Measurements from ENCODE around the gene OCLN.
A peak's percentile ranks its signal among the peaks of the same experiment; 100 is the strongest.

The OCLN gene

DNA sequence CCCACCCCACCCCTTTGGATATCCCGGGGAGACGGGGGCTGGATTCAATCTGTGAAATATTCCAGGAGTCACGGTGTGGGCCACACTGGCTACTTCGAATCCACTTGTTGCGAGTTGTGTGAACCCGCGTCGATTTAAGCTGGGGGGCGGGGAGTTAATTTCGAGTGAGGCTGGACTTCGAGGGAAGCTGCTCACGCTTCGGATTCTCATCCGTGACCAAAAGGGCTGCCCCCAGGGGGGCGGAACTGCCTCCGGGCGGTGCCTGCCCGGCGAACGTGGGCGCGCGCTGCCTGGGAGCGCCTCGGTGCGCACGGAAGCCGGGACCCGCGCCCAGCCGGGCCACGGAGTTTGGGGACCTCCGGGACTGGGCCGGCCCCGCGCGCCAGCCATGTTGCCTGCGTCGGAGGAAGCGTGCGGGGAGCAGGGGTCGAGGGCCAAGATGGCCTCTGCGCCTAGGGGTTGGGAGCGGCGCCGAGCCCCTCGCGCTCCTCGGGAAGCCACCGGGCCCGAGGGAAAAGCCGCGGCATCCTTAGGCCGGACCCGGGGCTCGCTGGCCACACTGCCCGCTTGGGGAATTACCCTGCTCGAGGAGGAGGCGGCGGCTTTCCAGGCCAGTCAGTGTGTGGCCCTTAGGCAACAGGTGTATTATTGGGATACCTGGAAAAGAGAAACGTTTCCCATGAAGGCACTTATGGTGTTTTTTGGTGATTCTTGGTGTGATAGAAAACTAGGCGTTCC is 975 bp downstream of the OCLN start:
- TF ChIP-seq, protein P1, sequence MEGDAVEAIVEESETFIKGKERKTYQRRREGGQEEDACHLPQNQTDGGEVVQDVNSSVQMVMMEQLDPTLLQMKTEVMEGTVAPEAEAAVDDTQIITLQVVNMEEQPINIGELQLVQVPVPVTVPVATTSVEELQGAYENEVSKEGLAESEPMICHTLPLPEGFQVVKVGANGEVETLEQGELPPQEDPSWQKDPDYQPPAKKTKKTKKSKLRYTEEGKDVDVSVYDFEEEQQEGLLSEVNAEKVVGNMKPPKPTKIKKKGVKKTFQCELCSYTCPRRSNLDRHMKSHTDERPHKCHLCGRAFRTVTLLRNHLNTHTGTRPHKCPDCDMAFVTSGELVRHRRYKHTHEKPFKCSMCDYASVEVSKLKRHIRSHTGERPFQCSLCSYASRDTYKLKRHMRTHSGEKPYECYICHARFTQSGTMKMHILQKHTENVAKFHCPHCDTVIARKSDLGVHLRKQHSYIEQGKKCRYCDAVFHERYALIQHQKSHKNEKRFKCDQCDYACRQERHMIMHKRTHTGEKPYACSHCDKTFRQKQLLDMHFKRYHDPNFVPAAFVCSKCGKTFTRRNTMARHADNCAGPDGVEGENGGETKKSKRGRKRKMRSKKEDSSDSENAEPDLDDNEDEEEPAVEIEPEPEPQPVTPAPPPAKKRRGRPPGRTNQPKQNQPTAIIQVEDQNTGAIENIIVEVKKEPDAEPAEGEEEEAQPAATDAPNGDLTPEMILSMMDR (IDR thresholded peaks at IDR 0.05; ENCODE audit: insufficient read depth, low read depth, low read length, missing control alignments) = no peak
- peak; percentile 58 for DNase-seq (ENCODE audit: low read depth)
- peak overlapping the region; percentile 71 for H3K4me3 ChIP-seq (ENCODE audit: low read length)

DNA sequence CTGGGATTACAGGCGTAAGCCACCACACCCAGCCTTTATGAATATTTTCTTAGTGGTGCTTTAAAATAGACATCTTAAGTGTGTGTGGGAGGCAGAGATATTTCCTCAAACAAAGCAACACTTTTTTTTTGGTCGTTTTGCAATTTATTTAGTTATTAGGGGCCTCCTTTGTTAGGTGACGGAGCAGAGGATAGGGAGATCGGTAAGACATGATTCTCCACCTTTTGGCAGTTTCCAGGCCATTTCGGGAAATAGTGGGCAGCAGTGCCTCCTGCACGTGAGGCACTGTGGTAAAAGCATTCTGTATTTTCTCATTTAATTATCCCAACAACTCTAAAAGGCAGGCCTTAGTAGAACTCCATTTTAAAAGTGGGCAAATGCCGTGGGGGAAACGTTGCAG is 1.9 kb downstream of the OCLN start:
- TF ChIP-seq, protein P1 (IDR thresholded peaks at IDR 0.05; ENCODE audit: insufficient read depth, low read depth, low read length, missing control alignments) = no peak
- DNase-seq (ENCODE audit: low read depth) = no peak
- H3K4me3 ChIP-seq (ENCODE audit: low read length) = no peak overlapping the region

DNA sequence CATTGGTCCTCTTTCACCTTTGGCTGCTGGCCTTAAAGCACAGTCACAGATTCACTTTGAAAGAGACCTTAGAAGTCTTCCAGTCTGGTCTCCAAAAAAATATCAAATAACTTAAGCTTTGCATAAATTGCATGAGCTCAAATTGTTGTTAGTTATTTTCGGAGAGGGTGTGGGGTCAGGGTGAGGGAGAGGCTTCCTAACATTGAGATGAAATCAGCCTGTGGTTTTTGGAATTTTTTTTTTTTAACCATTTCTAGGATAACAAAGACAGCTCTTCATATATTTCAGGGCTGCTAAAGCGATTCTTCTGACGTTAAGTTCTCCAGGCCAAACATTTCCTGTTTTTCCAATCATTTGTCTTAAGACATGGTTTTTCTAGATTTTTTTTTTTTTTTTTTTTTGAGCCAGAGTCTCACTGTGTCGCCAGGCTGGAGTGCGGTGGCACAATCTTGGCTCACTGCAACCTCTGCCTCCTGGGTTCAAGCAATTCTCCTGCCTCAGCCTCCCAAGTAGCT is 4.5 kb downstream of the OCLN start:
- TF ChIP-seq, protein P1 (IDR thresholded peaks at IDR 0.05; ENCODE audit: insufficient read depth, low read depth, low read length, missing control alignments) = no peak
- no peak overlapping the region for H3K4me3 ChIP-seq (ENCODE audit: low read length)
- DNase-seq (ENCODE audit: low read depth) = no peak

DNA sequence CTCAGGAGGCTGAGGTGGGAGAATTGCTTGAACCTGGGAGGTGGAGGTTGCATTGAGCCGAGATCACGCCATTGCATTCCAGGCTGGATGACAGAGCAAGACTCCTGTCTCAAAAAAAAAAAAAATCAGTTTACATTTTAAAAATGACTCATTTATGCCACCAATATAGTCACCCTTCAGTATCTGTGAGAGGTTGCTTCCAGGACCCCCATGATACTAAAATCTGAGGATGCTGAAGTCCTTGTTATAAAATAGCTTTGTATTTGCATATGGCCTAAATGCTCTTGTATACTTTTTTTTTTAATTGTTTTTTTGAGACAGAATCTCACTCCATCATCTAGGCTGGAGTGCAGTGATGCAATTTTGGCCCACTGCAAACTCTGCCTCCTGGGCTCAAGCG is 5.8 kb downstream of the OCLN start:
- TF ChIP-seq, protein P1 (IDR thresholded peaks at IDR 0.05; ENCODE audit: insufficient read depth, low read depth, low read length, missing control alignments) = no peak
- DNase-seq (ENCODE audit: low read depth) = peak; percentile 43
- no peak overlapping the region for H3K4me3 ChIP-seq (ENCODE audit: low read length)

DNA sequence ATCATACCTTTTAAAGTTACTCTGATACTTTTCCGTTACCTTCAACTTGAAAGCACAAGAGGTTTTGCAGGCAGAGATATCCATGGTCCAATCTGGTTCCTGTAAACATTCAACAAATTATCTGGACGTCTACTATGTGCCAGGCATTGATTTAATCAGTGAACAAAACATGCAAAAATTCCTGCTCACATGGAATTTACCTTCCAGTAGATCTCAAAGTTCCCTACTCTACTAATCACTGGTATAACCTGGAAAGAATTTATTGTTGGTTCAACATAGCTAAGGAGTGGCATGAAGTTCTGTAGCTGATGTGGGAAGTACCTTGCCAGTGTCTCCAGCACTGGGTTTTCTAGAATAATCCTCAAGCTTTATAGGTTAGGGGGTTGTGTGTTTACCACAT is 9.8 kb downstream of the OCLN start:
- TF ChIP-seq, protein P1 (IDR thresholded peaks at IDR 0.05; ENCODE audit: insufficient read depth, low read depth, low read length, missing control alignments) = no peak
- no peak overlapping the region for H3K4me3 ChIP-seq (ENCODE audit: low read length)
- DNase-seq (ENCODE audit: low read depth) = no peak

DNA sequence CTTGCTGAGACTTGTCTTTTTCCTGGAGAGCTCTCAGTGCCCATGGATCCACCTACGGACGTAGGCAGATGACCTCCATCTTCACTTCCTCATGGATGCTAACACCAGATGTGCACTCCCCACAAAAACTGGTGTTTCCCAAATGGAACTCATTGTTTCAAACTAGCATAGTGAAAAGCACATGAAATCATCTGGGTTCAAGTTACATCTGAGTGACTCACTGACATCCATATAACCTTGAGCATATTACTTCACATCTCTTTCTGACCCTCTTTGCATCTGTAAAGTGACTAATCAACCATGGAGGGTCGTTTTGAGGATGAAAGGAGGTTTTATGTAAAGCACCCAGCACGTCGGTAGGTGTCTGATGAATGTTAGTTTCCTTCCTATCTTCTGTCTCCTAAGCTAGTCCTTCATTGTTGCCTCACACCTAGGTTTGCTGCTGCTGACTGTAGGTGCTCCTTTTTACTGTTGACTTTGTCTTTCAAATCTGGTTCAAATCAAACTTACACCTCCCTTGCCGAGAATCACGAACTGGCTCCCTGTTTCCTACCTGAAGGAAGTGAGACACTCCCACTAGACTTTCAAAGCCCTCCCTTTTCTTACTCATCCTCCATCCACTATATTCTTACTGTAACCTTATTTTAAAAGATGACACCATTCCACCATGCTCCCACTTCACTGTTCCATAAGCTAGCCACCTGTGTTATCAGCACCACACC is 10.3 kb downstream of the OCLN start:
- no peak overlapping the region for H3K4me3 ChIP-seq (ENCODE audit: low read length)
- DNase-seq (ENCODE audit: low read depth) = peak; percentile 89

More for the DNA sequence above, 10.3 kb downstream of the OCLN start:
- TF ChIP-seq, protein P1 (IDR thresholded peaks at IDR 0.05; ENCODE audit: insufficient read depth, low read depth, low read length, missing control alignments) = no peak

Measured in epithelial cell of esophagus (primary cell).